HepG2 (cell line): Measurements from ENCODE around the gene RAB34. TPM values are rescaled to one million over a fixed set of nuclear protein-coding genes. Genes with fewer than 3 reads are reported as not detected.
A peak's percentile ranks its signal among the peaks of the same experiment; 100 is the strongest.

ENCODE experiments used
- HDAC1 ChIP-seq: sonication (generic); formaldehyde crosslinking; IDR thresholded peaks from 2 replicates; pipeline ENCODE4 v1.5.1; 2020; ENCODE audit warnings: mild to moderate bottlenecking, missing genetic modification reagents
- HIC2 ChIP-seq: sonication (generic); formaldehyde crosslinking; IDR thresholded peaks from 2 replicates; pipeline ENCODE4 v1.9.0; 2022; ENCODE audit warnings: low read depth, missing genetic modification reagents
- MXD1 ChIP-seq: sonication (generic); formaldehyde crosslinking; IDR thresholded peaks from 2 replicates; pipeline ENCODE4 v1.4.0; 2020; ENCODE audit warnings: mild to moderate bottlenecking, missing genetic modification reagents
- NKX3-1 ChIP-seq: sonication (generic); formaldehyde crosslinking; IDR thresholded peaks from 2 replicates; pipeline ENCODE4 v1.5.0; 2020; ENCODE audit warnings: missing genetic modification reagents
- NR2F1 ChIP-seq, 2 experiments: fragments of 450-650 bp in 1 of 2; formaldehyde crosslinking in 1 of 2; IDR thresholded peaks; 2 replicates each; pipeline versions ENCODE4 v1.5.0 to v1.6.1; 2016 to 2020; ENCODE audit warnings: mild to moderate bottlenecking in 1 of 2, missing compliant biosample characterization in 1 of 2, missing genetic modification reagents in 1 of 2, moderate library complexity in 1 of 2
- NR3C1 ChIP-seq: sonication (generic); formaldehyde crosslinking; IDR thresholded peaks from 2 replicates; pipeline ENCODE4 v1.4.0; 2020; ENCODE audit warnings: missing genetic modification reagents
- RFX5 ChIP-seq: IDR thresholded peaks from 2 replicates; pipeline ENCODE4 v1.6.1; 2011; ENCODE audit warnings: low read depth, low read length, improper control_type of control experiment
- SCMH1 ChIP-seq: sonication (generic); formaldehyde crosslinking; IDR thresholded peaks from 2 replicates; pipeline ENCODE4 v1.9.0; 2021; ENCODE audit warnings: missing genetic modification reagents, mild to moderate bottlenecking, borderline replicate concordance
- SRSF1 ChIP-seq: fragments of 200-400 bp; formaldehyde crosslinking; optimal IDR thresholded peaks from 2 replicates; pipeline ENCODE3; 2017; ENCODE audit warnings: mild to moderate bottlenecking, low read depth, low read length, moderate library complexity
- ZNF225 ChIP-seq: sonication (generic); formaldehyde crosslinking; IDR thresholded peaks from 2 replicates; pipeline ENCODE4 v1.4.0; 2020; ENCODE audit warnings: mild to moderate bottlenecking, missing genetic modification reagents
- ZNF280B ChIP-seq: sonication (generic); formaldehyde crosslinking; IDR thresholded peaks from 2 replicates; pipeline ENCODE4 v1.5.0; 2020; ENCODE audit warnings: missing genetic modification reagents, mild to moderate bottlenecking, borderline replicate concordance
- ZNF567 ChIP-seq: sonication (generic); formaldehyde crosslinking; IDR thresholded peaks from 2 replicates; pipeline ENCODE4 v1.8.1; 2023; ENCODE audit warnings: mild to moderate bottlenecking, missing genetic modification reagents, borderline replicate concordance
- ZNF776 ChIP-seq: sonication (generic); formaldehyde crosslinking; IDR thresholded peaks from 2 replicates; pipeline ENCODE4 v1.4.0; 2020; ENCODE audit warnings: mild to moderate bottlenecking, missing genetic modification reagents
- ZNF800 ChIP-seq: sonication (generic); formaldehyde crosslinking; IDR thresholded peaks from 2 replicates; pipeline ENCODE4 v1.4.0; 2020; ENCODE audit warnings: missing genetic modification reagents
- polyA plus RNA-seq, 8 experiments: library from polyadenylated mRNA; depleted of rRNA in 3 of 8; stranded (reverse) in 7 of 8; unstranded in 1 of 8; fragments of >200 nt; fragmentation: Illumina TruSeq in 4 of 8; extraction: Trizol in 4 of 8; gene quantifications; 2 replicates each; pipeline versions ENCODE4 v1.2.1 to v1.2.3, GENCODE V29; 2011 to 2016; ENCODE audit warnings: low read depth in 4 of 8, missing spikeins in 1 of 8, mixed read lengths in 1 of 8; ENCODE audit not compliant: insufficient read depth in 1 of 8
- total RNA-seq, 5 experiments: library from RNA; depleted of rRNA; stranded (reverse); fragments of >200 nt; fragmentation: Illumina TruSeq; extraction: Trizol; gene quantifications; 2 replicates each; pipeline ENCODE4 v1.2.3, GENCODE V29; 2016; ENCODE audit warnings: low read depth in 1 of 5
- TF ChIP-seq, protein P1 (sequence below): sonication (generic); formaldehyde crosslinking; IDR thresholded peaks from 2 replicates; pipeline ENCODE4 v1.5.0; 2020; ENCODE audit warnings: mild to moderate bottlenecking, missing genetic modification reagents, borderline replicate concordance
- TF ChIP-seq, protein P2 (sequence below): IDR thresholded peaks from 2 replicates; pipeline ENCODE4 v1.6.1; 2012; ENCODE audit warnings: low read depth, low read length, improper control_type of control experiment

Gene RAB34
- total and polyA plus RNA-seq, 2 of the 13 experiments (the other 11 are each of a cell fraction or from before 2014, with no cell fraction given) = 0.49 TPM; not detected in 1

- TF ChIP-seq ZNF567 (CRISPR knock-in tag) (no peak), MXD1 (CRISPR knock-in tag) (no peak), ZNF776 (CRISPR knock-in tag) (no peak), ZNF280B (CRISPR knock-in tag) (no peak; the same call in 1 of the 2 replicates), ZNF225 (CRISPR knock-in tag) (no peak), NKX3-1 (CRISPR knock-in tag) (no peak), SRSF1 (peak; percentile 83), HDAC1 (no peak), NR2F1 (CRISPR knock-in tag; IDR thresholded peaks at IDR 0.05) (0 out of 4 replicates have a peak, but pooled peaks of 1 of the 2 experiments have one; percentile 20), SCMH1 (CRISPR knock-in tag) (no peak), RFX5 (no peak), HIC2 (CRISPR knock-in tag) (no peak; the same call in 1 of the 2 replicates), ZNF800 (CRISPR knock-in tag) (no peak), NR3C1 (CRISPR knock-in tag) (no peak)
- TF ChIP-seq, protein P1, sequence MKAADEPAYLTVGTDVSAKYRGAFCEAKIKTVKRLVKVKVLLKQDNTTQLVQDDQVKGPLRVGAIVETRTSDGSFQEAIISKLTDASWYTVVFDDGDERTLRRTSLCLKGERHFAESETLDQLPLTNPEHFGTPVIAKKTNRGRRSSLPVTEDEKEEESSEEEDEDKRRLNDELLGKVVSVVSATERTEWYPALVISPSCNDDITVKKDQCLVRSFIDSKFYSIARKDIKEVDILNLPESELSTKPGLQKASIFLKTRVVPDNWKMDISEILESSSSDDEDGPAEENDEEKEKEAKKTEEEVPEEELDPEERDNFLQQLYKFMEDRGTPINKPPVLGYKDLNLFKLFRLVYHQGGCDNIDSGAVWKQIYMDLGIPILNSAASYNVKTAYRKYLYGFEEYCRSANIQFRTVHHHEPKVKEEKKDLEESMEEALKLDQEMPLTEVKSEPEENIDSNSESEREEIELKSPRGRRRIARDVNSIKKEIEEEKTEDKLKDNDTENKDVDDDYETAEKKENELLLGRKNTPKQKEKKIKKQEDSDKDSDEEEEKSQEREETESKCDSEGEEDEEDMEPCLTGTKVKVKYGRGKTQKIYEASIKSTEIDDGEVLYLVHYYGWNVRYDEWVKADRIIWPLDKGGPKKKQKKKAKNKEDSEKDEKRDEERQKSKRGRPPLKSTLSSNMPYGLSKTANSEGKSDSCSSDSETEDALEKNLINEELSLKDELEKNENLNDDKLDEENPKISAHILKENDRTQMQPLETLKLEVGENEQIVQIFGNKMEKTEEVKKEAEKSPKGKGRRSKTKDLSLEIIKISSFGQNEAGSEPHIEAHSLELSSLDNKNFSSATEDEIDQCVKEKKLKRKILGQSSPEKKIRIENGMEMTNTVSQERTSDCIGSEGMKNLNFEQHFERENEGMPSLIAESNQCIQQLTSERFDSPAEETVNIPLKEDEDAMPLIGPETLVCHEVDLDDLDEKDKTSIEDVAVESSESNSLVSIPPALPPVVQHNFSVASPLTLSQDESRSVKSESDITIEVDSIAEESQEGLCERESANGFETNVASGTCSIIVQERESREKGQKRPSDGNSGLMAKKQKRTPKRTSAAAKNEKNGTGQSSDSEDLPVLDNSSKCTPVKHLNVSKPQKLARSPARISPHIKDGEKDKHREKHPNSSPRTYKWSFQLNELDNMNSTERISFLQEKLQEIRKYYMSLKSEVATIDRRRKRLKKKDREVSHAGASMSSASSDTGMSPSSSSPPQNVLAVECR = peak; percentile 81
- TF ChIP-seq, protein P2, sequence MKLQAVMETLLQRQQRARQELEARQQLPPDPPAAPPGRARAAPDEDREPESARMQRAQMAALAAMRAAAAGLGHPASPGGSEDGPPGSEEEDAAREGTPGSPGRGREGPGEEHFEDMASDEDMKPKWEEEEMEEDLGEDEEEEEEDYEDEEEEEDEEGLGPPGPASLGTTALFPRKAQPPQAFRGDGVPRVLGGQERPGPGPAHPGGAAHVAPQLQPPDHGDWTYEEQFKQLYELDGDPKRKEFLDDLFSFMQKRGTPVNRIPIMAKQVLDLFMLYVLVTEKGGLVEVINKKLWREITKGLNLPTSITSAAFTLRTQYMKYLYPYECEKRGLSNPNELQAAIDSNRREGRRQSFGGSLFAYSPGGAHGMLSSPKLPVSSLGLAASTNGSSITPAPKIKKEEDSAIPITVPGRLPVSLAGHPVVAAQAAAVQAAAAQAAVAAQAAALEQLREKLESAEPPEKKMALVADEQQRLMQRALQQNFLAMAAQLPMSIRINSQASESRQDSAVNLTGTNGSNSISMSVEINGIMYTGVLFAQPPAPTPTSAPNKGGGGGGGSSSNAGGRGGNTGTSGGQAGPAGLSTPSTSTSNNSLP = no peak
These were observed 27.5 kb upstream of the RAB34 start (continued) for GRCh38 chr17:28744972-28745785.
